OCI-M1 (cell line): ENCODE results near the gene LONP2.
"Not testable (repeated sequence)": the region's sequence is repeated elsewhere in the genome, so short reads cannot be mapped to it uniquely, and the experiment has no call there.

ENCODE experiments used
- DNase-seq: peaks from one replicate; lab custom pipeline; 2025; lab: John Stamatoyannopoulos, UW

The LONP2 gene

GRCh38 chr16:48236286-48236685 is 7.8 kb upstream of the LONP2 start:
- DNase-seq: no peak

- DNase-seq: not testable (repeated sequence)
These were observed 4.0 kb upstream of the LONP2 start for GRCh38 chr16:48240147-48240546.

DNA sequence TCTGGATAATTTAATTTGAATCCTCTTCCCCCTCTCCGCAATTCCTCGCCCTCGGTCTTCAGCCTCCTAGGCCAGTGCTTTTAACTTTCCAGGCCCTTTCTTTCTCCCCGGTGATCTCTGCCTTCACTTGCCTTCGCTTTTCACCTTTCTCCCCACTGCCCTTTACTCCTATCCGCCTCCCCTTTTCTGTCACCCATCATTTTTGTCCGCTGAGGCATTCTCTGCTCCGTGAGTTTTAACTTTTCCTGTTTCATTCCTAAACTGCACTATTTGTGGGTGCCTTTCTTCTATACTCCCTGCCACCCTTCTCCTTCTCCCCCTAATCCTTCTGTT is 729 bp downstream of the LONP2 start:
- no peak for DNase-seq

GRCh38 chr16:48246066-48246465 is 2.0 kb downstream of the LONP2 start:
- no peak for DNase-seq

- DNase-seq: no peak
These were observed 3.2 kb downstream of the LONP2 start, which contains the start of gene ABCC11 for GRCh38 chr16:48247311-48247710. TSS of gene ABCC11 (minus strand) at chr16:48247539. CDS start at chr16:48231921, 15,618 bp downstream.

DNA sequence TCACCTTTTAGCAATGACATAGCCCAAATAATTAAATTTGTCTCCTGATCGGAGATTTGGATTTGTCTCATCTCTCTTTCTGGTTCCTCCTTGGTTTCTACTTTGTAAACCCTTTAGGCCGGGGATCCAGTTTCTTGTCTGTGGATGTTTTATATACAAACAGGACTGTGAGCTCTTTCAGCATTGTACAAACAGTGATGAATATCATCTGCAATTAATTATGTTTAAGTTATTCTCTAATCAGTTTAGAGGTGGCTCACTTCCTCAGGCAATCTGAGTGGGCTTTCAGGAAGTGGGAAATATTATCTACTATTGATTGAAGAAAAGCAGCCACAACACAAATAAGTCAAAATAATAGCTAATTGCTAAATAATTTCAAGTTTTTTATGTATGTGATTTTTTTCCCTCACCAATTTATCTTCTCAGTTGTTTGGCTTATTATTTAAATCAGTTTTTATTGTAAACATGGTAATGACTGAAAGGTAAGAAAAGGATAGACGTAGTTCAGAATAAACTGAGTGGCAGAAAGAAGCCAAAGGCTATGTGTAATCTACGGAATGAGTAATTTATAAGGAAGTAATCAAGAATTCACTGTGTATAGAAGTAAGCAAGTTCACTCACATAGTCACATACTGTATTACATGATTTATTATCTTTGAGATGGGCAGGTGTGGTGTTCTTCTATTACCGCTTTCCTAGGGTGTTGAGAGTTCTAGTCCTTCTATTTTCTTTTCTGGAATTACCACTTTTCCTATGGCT is 6.6 kb downstream of the LONP2 start:
- no peak for DNase-seq

DNA sequence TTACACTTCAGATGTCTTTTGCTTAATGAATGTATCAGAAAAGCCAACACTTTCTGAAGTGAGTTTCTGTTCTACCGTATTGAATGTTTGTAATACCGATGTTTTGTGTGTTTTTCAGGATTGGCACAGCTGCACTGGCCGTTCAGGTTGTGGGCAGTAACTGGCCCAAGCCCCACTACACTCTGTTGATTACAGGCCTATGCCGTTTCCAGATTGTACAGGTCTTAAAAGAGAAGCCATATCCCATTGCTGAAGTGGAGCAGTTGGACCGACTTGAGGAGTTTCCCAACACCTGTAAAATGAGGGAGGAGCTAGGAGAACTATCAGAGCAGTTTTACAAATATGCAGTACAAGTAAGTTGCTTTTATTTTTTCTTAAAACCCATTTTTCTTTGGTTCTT is 7.9 kb downstream of the LONP2 start:
- DNase-seq: no peak

- no peak for DNase-seq
These were observed 12.6 kb downstream of the LONP2 start for GRCh38 chr16:48256579-48257177.

GRCh38 chr16:48261569-48261968 is 17.5 kb downstream of the LONP2 start:
- no peak for DNase-seq

DNA sequence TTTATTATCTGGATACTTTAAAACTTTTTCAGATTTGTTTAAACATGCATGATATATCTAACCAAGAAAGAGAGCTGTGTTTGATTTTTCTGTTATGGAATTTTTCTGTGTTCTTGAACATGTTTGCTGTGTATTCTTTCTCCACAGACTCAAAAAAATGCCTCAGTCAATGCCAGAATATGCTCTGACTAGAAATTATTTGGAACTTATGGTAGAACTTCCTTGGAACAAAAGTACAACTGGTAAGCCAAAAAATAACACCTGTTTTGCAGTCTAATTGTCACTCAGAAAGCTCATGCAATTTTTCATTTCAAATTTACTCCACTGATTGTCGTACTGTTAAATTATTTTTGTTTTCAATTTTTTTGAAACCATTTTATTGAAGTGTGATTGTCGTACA is 18.5 kb downstream of the LONP2 start:
- no peak for DNase-seq

- DNase-seq: peak; percentile 58
These were observed 24.9 kb downstream of the LONP2 start for GRCh38 chr16:48269011-48269410.

DNA sequence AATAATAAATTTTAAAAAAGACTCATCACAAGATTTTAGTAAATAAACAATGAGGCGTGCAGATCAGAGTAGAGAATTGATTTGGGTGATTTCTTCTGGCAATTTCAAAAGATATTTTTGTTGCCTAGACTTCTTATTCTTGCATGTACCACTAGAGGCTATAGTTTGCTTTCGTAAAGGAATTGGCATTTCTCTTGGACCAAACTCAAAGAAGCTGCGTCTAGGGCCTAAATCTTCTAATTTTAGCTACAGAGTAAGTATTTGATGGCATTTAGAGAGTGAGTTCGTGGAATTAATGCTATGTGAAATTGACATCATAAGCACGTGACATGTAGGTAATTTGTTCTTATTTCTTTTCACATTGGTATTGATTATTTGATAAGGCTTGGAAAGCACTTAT is 27.6 kb downstream of the LONP2 start:
- DNase-seq: no peak

DNA sequence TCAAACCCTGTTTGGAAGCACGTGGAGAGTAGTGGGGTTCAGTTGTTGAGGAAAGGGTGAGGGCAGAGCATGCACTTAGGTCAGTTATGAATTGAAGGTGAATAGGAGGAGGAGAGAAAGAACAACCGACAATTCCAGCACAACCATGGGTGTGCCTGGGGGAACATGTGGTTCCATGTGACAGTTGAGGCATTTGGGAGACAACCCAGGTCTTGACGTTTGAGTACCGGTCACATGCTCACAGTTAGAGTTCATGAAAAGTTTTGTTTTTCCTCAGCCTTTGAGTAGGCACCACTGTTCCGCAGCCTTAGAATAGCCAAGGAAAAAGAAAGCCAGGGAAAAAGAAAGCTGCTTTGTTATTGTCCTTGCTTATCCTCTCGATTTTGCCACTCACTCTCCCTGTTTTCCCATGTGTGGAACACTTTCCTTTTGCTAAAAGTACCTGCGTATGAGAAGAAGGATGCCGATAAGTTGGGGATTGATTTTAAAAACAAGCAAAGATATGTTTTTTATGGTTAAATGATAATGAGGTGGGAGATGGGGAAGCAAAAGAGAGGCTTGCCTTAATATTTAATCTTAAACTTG is 28.8 kb downstream of the LONP2 start:
- no peak for DNase-seq

- no peak for DNase-seq
These were observed 30.4 kb downstream of the LONP2 start for GRCh38 chr16:48274476-48274875.

GRCh38 chr16:48276102-48276501 is 32.0 kb downstream of the LONP2 start:
- DNase-seq: no peak

GRCh38 chr16:48277158-48277557 is 33.1 kb downstream of the LONP2 start:
- no peak for DNase-seq

GRCh38 chr16:48279199-48279598 is 35.1 kb downstream of the LONP2 start:
- peak; percentile 20 for DNase-seq

GRCh38 chr16:48280546-48280945 is 36.4 kb downstream of the LONP2 start:
- DNase-seq: no peak

GRCh38 chr16:48282636-48283263 is 38.6 kb downstream of the LONP2 start:
- DNase-seq: no peak

DNA sequence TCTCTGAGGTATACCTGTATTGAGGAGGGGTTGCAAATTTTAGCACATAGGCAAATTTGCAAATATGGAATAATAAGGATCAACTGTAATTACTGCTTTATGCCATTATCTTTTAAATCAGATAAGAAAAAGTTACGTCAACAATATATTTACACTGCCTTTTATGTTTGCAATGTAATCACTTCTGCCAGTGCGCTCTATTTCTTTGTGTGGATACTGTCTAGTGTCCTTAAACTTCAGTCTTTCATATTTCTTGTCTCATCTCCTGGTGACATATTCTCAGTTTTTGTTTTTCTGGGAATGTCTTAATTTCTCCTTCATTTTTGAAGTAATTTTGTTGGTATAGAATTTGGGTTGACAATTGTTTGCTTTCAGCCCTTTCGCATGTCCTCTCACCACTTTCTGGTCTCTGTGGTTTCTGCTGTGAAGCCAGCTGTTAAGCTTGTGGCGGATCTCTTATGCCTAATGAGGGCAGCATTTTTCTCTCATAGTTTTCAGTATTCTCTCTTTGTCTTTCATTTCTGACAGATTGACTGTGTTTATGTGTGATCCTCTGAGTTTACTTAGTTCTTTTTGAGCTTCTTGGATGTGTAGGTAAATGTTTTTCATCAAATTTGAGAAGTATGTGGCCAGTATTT is 40.8 kb downstream of the LONP2 start:
- DNase-seq: no peak

DNA sequence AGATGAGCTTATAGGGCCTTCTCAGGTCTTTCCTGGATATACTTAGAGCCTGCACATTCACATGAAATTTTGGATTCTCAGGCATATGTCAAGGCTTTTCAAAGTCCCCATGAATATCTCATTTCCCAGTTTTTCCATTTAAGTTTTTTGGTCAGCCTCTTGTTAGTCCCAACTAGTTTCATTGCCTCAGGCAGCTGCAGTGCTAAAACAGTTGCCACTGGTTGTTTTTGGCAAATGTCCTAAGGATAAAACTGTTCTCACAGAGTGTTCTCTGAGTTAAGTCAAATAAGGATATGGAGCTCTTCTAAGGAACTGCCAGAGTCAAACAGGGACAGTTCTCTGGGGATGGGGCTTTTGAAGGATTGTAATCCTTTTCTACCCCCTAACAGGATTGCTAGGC is 43.1 kb downstream of the LONP2 start:
- no peak for DNase-seq

- DNase-seq: no peak
These were observed 47.2 kb downstream of the LONP2 start for GRCh38 chr16:48291303-48291702.

DNA sequence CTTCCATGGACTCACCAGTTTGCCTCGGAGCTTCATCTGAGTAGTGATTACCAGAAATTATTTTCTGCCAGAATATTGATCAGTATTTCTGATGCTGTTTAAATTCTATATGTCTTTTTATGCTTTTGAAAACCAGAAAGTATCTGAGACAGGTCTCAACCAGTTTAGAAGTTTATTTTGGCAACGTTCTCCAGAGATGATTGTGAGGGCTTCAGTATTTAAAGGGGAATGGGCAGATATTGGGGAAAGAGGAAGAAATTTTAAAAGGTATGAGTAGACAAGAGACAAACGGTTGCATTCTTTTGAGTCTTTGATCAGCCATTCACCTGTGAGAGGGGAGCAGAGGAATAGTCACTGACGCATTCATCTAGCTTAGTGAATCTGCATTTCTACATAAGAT is 47.7 kb downstream of the LONP2 start:
- no peak for DNase-seq
